ENCODE results near the gene HDAC5.
"Not testable (repeated sequence)": the region's sequence is repeated elsewhere in the genome, so short reads cannot be mapped to it uniquely, and the experiment has no call there.

Gene HDAC5

DNA sequence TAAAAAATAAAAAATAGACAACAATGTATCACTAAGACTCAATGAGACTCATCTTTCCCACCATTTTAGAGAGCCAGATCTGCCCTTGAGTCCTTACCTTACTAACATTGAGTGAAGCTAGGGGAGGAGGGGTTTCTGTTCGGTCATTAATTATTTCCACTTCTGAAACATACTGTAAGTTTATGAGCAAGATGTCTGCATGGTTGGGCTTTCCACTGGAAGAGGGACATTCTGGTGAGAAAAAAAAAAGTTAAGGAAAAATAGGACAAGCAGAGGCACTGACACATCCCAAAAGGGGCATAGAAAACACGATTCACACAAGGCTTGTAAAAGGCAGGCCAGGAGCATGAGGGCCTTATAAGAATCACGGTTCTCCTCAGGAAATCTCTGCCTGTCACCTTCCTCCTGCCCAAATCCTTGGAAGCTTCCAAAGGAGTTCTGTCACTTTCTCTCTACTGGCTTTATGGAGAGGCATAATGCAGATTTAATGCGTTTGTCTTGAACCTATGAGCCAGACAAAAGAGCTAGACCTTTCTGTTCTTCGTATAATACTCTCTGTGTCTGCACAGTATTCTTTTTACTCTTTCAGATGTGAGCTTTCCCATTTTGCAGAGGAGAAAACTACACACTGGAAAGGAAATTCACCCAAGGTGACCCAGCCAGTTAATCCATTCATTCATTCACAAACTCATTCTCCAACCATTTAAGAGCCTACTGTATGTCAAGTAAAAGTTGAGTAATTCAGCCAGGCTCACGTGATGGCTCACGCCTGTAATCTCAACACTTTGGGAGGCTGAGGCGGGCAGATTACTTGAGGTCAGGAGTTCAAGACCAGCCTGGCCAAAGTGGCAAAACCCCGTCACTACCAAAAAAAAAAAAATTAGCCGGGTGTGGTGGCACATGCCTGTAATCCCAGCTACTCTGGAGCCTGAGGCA is 59.5 kb downstream of the HDAC5 start:
- no peak for DNase-seq

DNA sequence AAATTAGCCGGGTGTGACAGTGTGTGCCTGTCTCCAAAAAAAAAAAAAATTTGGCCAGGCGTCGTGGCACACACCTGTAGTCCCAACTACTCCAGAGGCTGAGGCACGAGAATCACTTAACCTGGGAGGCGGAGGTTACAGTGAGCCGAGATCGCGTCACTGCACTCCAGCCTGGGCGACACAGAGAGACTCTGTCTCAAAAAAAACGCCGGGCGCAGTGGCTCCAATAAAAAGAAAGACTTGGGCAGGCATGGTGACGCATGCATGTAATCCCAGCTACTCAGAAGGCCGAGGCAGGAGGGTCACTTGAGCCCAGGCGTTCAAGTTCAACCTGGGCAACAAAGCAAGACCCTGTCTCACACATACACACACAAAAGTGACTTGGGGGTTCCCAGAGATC is 60.6 kb downstream of the HDAC5 start:
- DNase-seq, result no peak

DNA sequence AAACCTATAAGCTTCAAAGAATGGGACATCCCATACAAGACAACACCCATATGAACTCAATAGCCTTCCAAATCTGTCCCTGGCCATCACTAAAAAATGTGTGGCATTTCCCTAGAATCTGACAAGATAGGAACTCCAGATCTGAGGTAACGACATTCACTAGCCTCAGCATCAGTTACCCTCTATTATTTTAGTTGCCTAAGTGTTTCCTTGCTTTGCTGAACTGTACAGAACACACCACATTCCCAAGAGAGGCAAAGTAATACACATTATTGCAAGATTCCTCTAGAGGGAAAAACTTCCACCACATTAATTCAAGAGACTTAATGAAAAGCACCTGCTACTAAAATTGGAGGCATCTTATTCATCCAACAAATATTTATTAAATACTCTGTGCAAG is 62.0 kb downstream of the HDAC5 start:
- DNase-seq, result no peak

GRCh38 chr17:44059101-44059892 is 64.1 kb downstream of the HDAC5 start:
- DNase-seq, result no peak

GRCh38 chr17:44053125-44053872 is 70.1 kb downstream of the HDAC5 start:
- no peak for DNase-seq

DNA sequence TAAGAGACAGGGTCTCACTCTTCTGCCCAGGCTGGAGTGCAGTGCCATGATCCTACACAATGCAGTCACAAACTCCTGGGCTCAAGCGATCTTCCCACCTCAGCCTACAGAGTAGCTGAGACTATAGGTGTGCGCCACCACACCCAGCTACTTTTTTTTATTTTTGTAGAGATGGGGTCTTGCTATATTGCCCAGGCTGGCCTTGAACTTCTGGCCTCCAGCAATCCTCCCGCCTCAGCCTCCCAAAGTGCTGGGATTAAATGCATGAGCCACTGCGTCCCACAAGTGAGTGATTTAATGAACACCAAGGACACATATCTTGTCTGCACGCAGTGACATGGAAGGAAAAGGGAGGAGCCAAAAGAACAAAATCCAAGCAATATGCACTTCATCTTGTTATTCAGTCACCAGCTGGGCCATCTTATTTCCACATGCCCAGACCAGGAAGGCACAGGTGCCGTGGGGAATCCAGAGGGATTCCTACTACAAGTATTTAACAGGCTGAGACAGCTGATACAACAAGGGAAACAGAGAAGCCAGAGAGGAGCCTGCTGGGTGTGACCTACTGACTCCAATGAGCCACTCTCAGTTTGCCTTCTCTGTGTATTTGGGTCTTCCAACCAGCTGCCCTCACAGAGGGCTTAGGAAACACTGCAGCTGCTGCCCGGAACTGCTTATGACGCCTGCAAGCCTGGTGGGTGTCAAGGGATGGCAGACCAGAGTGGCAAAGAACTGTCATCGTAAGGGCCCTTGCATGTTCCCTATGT is 74.0 kb downstream of the HDAC5 start:
- DNase-seq, result no peak

DNA sequence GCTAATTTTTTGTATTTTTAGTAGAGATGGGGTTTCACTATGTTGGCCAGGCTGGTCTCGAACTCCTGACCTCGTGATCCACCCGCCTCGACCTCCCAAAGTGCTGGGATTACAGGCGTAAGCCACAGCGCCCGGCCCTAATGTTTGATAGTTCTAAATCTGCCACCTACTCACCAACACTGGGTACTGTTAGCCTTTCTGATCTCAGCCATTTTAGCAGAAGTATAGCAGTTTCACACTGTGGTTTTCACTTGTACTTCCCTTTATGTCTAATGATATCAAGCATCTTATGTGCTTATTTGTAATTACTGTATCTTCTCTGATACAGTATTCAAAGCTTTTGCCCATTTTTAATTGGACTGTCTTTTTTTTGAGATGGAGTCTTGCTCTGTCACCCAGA is 76.5 kb downstream of the HDAC5 start:
- not testable (repeated sequence) for DNase-seq

DNA sequence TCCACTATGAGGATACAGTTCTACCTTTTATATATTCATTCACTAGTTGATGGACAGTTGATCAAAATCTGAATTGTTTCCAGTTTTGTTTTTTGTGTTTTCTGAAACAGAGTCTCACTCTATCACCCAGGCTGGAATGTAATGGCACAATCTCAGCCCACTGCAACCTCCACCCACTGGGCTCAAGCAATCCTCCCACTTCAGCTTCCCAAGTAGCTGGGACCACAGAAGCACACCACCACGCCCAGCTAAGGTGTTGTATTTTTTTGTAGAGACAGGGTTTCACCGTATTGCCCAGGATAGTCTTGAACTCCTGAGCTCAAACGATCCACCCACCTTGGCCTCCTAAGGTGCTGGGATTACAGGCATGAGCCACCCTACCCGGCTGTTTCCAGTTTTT is 78.0 kb downstream of the HDAC5 start:
- no peak for DNase-seq

DNA sequence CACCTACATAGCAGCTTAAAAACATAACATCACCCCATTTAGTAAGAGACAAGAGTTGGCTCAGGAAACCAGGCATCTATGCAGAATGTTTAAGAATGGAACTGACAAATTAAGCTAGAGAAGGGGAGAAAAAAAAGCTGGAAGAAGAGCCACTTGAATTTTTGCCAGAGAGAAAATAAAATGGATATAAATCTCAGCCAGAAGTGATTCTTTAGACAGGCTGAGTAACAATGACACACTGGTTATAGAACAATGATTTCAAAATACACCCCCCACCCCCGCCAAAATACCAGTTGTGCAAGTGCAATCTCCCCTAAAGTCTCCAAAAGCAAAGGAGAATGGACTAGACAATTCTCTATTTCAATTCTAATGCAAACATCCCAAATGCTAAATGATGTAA is 79.4 kb downstream of the HDAC5 start:
- DNase-seq, result no peak

DNA sequence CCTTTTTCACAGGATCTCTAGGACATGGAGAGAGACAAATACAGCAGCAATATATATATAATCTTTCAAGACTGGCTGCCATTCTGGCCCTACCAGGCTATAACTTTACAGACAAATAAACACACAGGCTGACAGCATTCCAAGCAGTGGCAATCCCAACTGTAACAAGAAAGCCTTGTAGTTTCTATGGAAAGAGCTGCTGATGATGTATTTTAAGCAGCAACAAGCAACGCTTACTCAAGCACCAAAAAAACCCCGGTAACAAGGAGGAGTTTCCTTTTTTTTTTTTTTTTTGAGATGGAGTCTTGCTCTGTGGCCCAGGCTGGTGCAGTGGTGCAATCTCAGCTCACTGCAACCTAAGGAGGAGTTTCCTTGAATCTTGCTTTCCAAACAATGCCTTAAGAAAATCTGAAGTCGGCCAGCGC is 80.2 kb downstream of the HDAC5 start:
- DNase-seq, result no peak

DNA sequence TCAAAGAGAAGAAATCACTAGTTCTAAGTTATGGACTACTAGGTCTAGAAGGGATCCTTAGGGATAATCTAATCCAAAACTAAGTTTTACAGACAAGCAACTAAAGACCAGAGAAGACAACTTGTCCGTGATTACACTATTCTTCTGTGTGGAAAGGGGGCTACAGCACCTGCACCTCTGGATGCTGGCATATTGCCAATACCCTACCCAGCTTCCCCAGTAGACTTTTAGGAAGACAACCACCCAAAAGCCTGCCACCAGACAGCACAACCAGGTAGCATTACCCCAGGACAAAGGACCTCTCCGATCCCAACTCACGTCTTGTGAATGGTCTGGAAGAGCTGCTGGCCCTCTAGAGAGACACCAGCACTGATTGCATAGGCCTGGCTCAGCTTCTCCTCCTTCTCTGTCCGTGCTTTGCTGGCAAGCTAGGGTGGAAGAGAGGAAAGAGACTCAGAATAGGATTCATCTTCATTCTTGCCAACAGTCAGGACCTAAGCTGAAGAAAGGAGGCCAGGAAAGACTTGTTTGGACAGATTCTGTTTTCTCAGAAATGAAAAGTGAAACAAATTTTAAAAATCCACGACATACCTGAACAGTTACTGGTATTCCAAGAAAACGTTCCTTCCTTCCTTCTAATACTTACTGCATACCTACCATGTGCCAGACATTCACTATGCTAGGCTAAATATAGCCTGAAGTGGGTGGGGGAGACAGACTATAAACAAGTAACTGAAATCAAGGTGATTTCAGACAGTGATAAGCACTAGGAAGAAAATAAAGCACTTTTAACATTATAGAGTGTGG is 83.4 kb downstream of the HDAC5 start:
- DNase-seq, result no peak

GRCh38 chr17:44038604-44039011 is 84.8 kb downstream of the HDAC5 start:
- peak; percentile 95 for DNase-seq

DNA sequence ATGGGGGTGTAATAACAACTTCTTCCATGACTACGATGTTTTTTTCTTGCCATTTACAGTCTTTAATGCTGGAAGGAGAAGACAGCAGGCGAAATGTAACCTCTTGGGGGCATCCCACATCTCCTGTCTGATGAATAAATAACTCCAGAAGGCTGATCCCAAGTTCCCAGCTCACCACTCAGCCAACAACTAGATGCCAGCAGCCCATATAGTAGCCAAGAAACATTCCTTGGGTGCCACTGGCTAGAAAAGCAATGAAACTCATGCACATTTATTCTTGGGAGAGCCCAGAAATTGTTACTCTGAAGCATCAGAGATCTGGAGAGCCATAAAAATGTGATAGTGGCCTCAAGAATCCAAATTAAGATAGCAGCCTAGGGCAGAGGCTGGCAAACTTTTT is 86.0 kb downstream of the HDAC5 start:
- DNase-seq, result no peak

GRCh38 chr17:44034688-44035087 is 88.8 kb downstream of the HDAC5 start:
- DNase-seq, result not testable (repeated sequence)

DNA sequence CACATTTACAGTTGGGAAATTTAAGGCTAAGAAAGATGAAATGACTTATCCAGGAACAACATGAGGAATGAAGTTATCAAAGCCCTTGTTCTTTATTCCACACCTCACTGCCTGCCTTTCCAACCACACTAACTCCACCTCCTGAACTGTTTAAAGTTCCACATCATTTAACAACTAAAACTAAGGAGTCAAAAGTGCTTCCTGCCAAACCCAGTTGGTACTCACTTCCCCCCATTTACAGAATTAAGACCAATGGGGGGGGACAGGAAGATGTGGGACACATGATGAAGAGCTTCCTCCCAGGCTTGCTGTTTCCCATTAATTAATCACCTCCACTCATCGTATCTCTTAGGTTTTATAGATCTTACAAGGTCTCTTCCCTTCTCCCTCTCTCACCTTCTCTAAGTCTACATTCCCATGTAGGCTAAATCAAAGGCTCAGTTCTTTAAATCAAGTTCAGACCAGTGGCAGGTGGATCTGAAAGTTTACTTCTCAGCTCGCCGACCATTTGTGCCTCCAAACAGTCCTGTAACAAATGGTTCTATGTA is 89.5 kb downstream of the HDAC5 start:
- no peak for DNase-seq

DNA sequence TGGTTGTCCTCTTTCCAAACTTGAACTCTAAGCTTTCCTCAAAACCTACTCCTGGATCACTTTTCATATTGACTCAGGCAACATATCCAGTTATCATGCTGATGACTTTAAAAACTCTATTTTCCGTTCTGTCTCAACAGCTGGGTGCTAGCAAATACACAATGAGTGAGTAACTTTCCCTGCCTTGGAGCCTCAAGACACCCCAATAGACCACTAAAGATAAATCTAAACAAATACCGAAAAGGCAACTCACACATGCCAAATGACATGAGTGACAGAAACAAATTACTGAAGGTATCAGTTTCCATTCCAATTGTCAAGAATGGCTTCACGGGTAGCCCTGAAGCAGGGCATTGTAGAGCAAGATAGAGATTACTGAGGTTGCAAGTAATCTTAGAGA is 93.0 kb downstream of the HDAC5 start:
- DNase-seq, result no peak

DNA sequence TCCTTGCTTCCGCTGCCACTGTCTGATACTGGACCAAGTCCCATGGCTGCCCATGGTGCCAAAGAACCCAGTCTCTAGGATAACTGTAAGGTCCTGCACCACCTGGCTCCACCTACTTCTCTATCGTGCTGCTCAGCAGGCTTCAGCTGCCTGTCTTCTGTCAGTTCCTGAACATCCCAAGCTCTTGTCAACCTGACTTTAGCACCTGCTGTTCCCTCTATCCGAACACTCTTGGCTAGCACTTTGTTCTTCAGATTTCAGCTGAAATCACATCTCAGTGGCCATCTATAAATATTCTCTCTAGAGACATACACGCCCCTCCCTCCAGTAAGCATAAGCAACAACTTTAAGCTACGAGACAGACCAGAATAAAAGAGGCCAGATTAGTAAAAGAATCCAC is 93.7 kb downstream of the HDAC5 start:
- DNase-seq, result no peak

All from NCI-H1694 treated with DMSO at 0.1 percent for 48 hours (cell line).